ENCODE results near the gene MYL11. TPM values are rescaled to one million over a fixed set of nuclear protein-coding genes. Genes with fewer than 3 reads are reported as not detected.

Gene MYL11
- total RNA-seq, 5 donors from 2014 or later (not counting 1 experiment from before 2014, with no cell fraction given): 0.91 to 1.3 (median 1.1) TPM; not detected in 2

- POLR2A ChIA-PET: interaction anchor here in 1 of 2 donors (0.5 to 1.7 kb wide), 3 partner anchors 11 to 31 kb away, joined by 4 to 5 read pairs (median 4); partner anchors contain the start of gene SEPTIN1
- peaks cover 4 to 6% of the 10 kb centered on the region in 2 donors for H3K36me3 ChIP-seq (ENCODE audit: control insufficient read depth in 2 of 2, extremely low read depth in 1 of 2, insufficient read depth in 1 of 2, low read length in 1 of 2)
- H3K27ac Mint-ChIP-seq: peak overlapping the region; percentile 93 to 95
- no peaks in the 10 kb centered on the region for H3K36me3 Mint-ChIP-seq
- CTCF ChIA-PET: interaction anchor here (0.5 to 1.9 kb wide), 4 partner anchors 10 to 46 kb away, joined by 3 to 32 read pairs (median 15); partner anchors contain the start of genes SEPTIN1 (in 1 of the 2) and ZNF771 (in 1 of the 2)
- H3K27me3 ChIP-seq (replicated peaks in 1 of 2; ENCODE audit: control insufficient read depth in 2 of 2, extremely low read depth in 1 of 2, insufficient read depth in 2 of 2, low read length in 1 of 2): no peaks in the 10 kb centered on the region
- H3K27ac ChIP-seq (ENCODE audit: low read length): peak overlapping the region; percentile 73
- H3K4me3 ChIP-seq (ENCODE audit: control insufficient read depth in 1 of 2, extremely low read depth in 1 of 2, low read length in 1 of 2): no peak overlapping the region
- WGBS (ENCODE audit: insufficient coverage): 75% methylated on average over 4 of the region's 6 CpGs
- H3K27me3 Mint-ChIP-seq: no peaks in the 10 kb centered on the region
- DNase-seq: no peak
- H3K9me3 Mint-ChIP-seq: no peaks in the 10 kb centered on the region
- H3K4me3 Mint-ChIP-seq: peak overlapping the region; percentile 79 to 83 (median 80)
- H3K9me3 ChIP-seq: no peaks in the 10 kb centered on the region
- H3K4me1 ChIP-seq (ENCODE audit: control insufficient read depth in 1 of 2, extremely low read depth in 1 of 2, insufficient read depth in 2 of 2, low read length in 2 of 2): peaks cover 23 to 51% of the 10 kb centered on the region in 2 experiments
- no peak for ATAC-seq (replicated peaks in 1 of 4)
- H3K4me1 Mint-ChIP-seq: peaks cover 38 to 45% (median 43%) of the 10 kb centered on the region in 3 donors
Observed at GRCh38 chr16:30372038-30372712, 2.4 kb upstream of the MYL11 start.

DNA sequence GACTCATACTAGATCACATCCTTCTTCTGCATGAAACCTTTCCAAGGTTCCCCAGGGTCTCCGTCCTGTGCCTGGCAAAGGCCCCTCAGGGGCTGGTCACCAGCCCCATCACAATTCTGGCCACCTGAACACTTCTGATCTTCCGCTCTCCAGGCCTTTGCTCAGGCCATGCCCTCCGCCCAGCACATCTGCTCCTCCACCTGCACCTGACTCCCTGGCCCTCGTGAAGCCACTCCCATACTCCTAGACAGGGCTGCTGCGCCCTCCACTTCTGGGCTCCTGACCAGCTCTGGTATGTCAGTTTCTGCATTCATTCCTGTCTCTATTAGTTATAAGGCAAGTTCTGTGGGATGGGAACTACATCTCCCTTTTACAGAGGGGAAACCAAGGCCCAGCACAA is 1.9 kb upstream of the MYL11 start:
- H3K36me3 ChIP-seq (ENCODE audit: control insufficient read depth in 2 of 2, extremely low read depth in 1 of 2, insufficient read depth in 1 of 2, low read length in 1 of 2): peaks cover 2 to 4% of the 10 kb centered on the region in 2 donors
- no peaks in the 10 kb centered on the region for H3K27me3 ChIP-seq (replicated peaks in 1 of 2; ENCODE audit: control insufficient read depth in 2 of 2, extremely low read depth in 1 of 2, insufficient read depth in 2 of 2, low read length in 1 of 2)
- peaks cover 20 to 51% of the 10 kb centered on the region in 2 experiments for H3K4me1 ChIP-seq (ENCODE audit: control insufficient read depth in 1 of 2, extremely low read depth in 1 of 2, insufficient read depth in 2 of 2, low read length in 2 of 2)
- no peaks in the 10 kb centered on the region for H3K9me3 ChIP-seq
- Mint-ChIP-seq H3K27me3 (no peaks in the 10 kb centered on the region), H3K4me1 (peaks cover 38 to 45% (median 43%) of the 10 kb centered on the region in 3 donors), H3K4me3 (peak overlapping the region in 2 of 3 donors; percentile 43 to 45), H3K9me3 (no peaks in the 10 kb centered on the region), H3K27ac (peak overlapping the region; percentile 87 to 93), H3K36me3 (no peaks in the 10 kb centered on the region)
- peak overlapping the region; percentile 73 for H3K27ac ChIP-seq (ENCODE audit: low read length)
- ATAC-seq (replicated peaks in 1 of 4) (no peak), DNase-seq (no peak)
- H3K4me3 ChIP-seq (ENCODE audit: control insufficient read depth in 1 of 2, extremely low read depth in 1 of 2, low read length in 1 of 2): no peak overlapping the region
- WGBS (ENCODE audit: insufficient coverage): 92% methylated on average over 4 of the region's 5 CpGs
- ChIA-PET POLR2A (no interaction called here), CTCF (no interaction called here)

DNA sequence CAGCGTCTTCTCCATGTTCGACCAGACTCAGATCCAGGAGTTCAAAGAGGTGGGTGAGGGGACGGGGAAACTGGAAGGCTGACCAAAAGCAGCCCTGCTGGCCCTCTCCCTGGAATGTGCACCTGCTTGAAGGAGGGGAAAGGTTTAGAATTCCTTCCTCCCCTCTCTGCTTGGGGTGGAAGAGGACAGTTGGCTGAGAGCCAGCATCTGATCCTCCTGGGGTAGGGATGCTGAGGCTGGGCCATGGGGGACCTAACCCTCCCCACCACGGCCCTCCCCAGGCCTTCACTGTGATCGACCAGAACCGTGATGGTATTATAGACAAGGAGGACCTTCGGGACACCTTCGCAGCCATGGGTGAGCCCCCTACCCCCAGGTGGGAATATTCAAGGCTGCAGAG is 1.3 kb downstream of the MYL11 start:
- no peaks in the 10 kb centered on the region for H3K27me3 Mint-ChIP-seq
- no peak for DNase-seq
- no peak for ATAC-seq (replicated peaks in 1 of 4)
- ChIA-PET POLR2A (interaction anchor here in 1 of 2 donors (0.6 kb wide), 1 partner anchor 47 kb away, joined by 3 read pairs; no protein-coding TSS in a partner anchor), CTCF (interaction anchor here in 1 of 2 donors (0.6 kb wide), 1 partner anchor 74 kb away, joined by 3 read pairs; no protein-coding TSS in a partner anchor)
- H3K9me3 Mint-ChIP-seq: no peaks in the 10 kb centered on the region
- H3K27ac Mint-ChIP-seq: peak overlapping the region; percentile 55 to 78
- H3K27ac ChIP-seq (ENCODE audit: low read length): peak overlapping the region; percentile 99
- H3K4me1 Mint-ChIP-seq: peaks cover 52 to 54% (median 53%) of the 10 kb centered on the region in 3 donors
- H3K27me3 ChIP-seq (replicated peaks in 1 of 2; ENCODE audit: control insufficient read depth in 2 of 2, extremely low read depth in 1 of 2, insufficient read depth in 2 of 2, low read length in 1 of 2): no peaks in the 10 kb centered on the region
- no peak overlapping the region for H3K4me3 ChIP-seq (ENCODE audit: control insufficient read depth in 1 of 2, extremely low read depth in 1 of 2, low read length in 1 of 2)
- H3K36me3 ChIP-seq (ENCODE audit: control insufficient read depth in 2 of 2, extremely low read depth in 1 of 2, insufficient read depth in 1 of 2, low read length in 1 of 2): peaks cover 0 to 14% of the 10 kb centered on the region in 2 donors
- H3K4me1 ChIP-seq (ENCODE audit: control insufficient read depth in 1 of 2, extremely low read depth in 1 of 2, insufficient read depth in 2 of 2, low read length in 2 of 2): peaks cover 12 to 60% of the 10 kb centered on the region in 2 experiments
- 97% methylated on average over 5 of the region's 8 CpGs for WGBS (ENCODE audit: insufficient coverage)
- no peak overlapping the region for H3K4me3 Mint-ChIP-seq
- peaks cover 8% of the 10 kb centered on the region for H3K36me3 Mint-ChIP-seq
- no peaks in the 10 kb centered on the region for H3K9me3 ChIP-seq

- WGBS (ENCODE audit: insufficient coverage): 100% methylated on average over 3 of the region's 8 CpGs
- H3K4me3 Mint-ChIP-seq: peak overlapping the region in 1 of 3 donors; percentile 100
- no peak overlapping the region for H3K4me3 ChIP-seq (ENCODE audit: control insufficient read depth in 1 of 2, extremely low read depth in 1 of 2, low read length in 1 of 2)
- ATAC-seq (replicated peaks in 1 of 4) (no peak), DNase-seq (no peak)
- H3K4me1 Mint-ChIP-seq: peaks cover 52 to 54% (median 54%) of the 10 kb centered on the region in 3 donors
- POLR2A ChIA-PET: interaction anchor here in 1 of 2 donors (0.6 kb wide), 1 partner anchor 22 kb away, joined by 3 read pairs; no protein-coding TSS in a partner anchor
- peak overlapping the region; percentile 99 for H3K27ac ChIP-seq (ENCODE audit: low read length)
- H3K27ac Mint-ChIP-seq: peak overlapping the region; percentile 78 to 100
- H3K36me3 Mint-ChIP-seq: peaks cover 8% of the 10 kb centered on the region
- peaks cover 0 to 19% of the 10 kb centered on the region in 2 donors for H3K36me3 ChIP-seq (ENCODE audit: control insufficient read depth in 2 of 2, extremely low read depth in 1 of 2, insufficient read depth in 1 of 2, low read length in 1 of 2)
- H3K9me3 ChIP-seq: no peaks in the 10 kb centered on the region
- no peaks in the 10 kb centered on the region for H3K27me3 ChIP-seq (replicated peaks in 1 of 2; ENCODE audit: control insufficient read depth in 2 of 2, extremely low read depth in 1 of 2, insufficient read depth in 2 of 2, low read length in 1 of 2)
- CTCF ChIA-PET: interaction anchor here in 1 of 2 donors (0.6 kb wide), 1 partner anchor 73 kb away, joined by 3 read pairs; no protein-coding TSS in a partner anchor
- H3K27me3 Mint-ChIP-seq: no peaks in the 10 kb centered on the region
- H3K4me1 ChIP-seq (ENCODE audit: control insufficient read depth in 1 of 2, extremely low read depth in 1 of 2, insufficient read depth in 2 of 2, low read length in 2 of 2): peaks cover 13 to 61% of the 10 kb centered on the region in 2 experiments
- no peaks in the 10 kb centered on the region for H3K9me3 Mint-ChIP-seq
Observed at GRCh38 chr16:30376461-30376902, 1.9 kb downstream of the MYL11 start.

DNA sequence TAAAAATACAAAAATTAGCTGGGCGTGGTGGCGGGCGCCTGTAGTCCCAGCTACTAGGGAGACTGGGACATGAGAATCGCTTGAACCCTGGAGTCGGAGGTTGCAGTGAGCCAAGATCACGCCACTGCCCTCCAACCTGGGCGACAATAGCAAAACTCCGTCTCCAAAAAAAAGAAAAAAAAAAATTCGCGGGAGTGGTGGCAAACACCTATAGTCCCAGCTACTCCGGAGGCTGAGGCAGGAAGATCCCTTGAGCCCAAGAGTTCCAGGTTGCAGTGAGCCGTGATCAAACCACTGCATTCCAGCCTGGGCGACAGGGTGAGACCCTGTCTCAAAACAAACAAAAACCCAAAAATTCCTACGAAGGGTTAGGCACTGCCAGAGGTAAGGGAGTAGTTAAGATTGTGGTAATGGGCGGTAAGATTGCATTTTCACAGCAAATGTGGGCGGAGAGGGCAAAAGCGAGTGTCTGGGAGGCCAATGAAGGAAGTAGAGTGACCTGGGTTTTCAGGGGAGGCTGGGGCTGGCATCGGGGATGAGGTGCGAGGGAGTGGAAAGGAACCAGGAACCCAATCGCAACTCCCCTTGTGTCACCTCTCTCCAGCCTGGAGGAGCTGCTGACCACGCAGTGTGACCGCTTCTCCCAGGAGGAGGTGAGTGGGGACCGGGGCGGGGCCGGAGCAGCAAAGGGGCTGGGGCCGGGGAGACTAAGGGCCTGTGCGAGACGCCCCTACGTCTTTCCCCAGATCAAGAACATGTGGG is 2.6 kb downstream of the MYL11 start:
- WGBS (ENCODE audit: insufficient coverage): 38% methylated on average over 21 of the region's 29 CpGs
- Mint-ChIP-seq H3K4me1 (peaks cover 50 to 54% (median 51%) of the 10 kb centered on the region in 3 donors), H3K9me3 (no peaks in the 10 kb centered on the region)

More for the DNA sequence above, 2.6 kb downstream of the MYL11 start:
- ChIA-PET CTCF (interaction anchor here in 1 of 2 donors (0.6 to 1.1 kb wide), 3 partner anchors 8 to 53 kb away, joined by 5 to 10 read pairs (median 6); partner anchors contain the start of gene DCTPP1), POLR2A (interaction anchor here (0.6 to 0.9 kb wide), 7 partner anchors 12 to 1531 kb away, joined by 3 to 19 read pairs (median 5); partner anchors contain the start of gene TUFM (in 1 of the 2))
- H3K27me3 ChIP-seq (replicated peaks in 1 of 2; ENCODE audit: control insufficient read depth in 2 of 2, extremely low read depth in 1 of 2, insufficient read depth in 2 of 2, low read length in 1 of 2): no peaks in the 10 kb centered on the region
- H3K4me1 ChIP-seq (ENCODE audit: control insufficient read depth in 1 of 2, extremely low read depth in 1 of 2, insufficient read depth in 2 of 2, low read length in 2 of 2): peaks cover 18 to 61% of the 10 kb centered on the region in 2 experiments
- Mint-ChIP-seq H3K4me3 (peak overlapping the region; percentile 97 to 100 (median 99)), H3K36me3 (peaks cover 8% of the 10 kb centered on the region), H3K27ac (peak overlapping the region; percentile 99 to 100), H3K27me3 (no peaks in the 10 kb centered on the region)
- peaks cover 0 to 19% of the 10 kb centered on the region in 2 donors for H3K36me3 ChIP-seq (ENCODE audit: control insufficient read depth in 2 of 2, extremely low read depth in 1 of 2, insufficient read depth in 1 of 2, low read length in 1 of 2)
- peak overlapping the region; percentile 99 for H3K27ac ChIP-seq (ENCODE audit: low read length)
- H3K4me3 ChIP-seq (ENCODE audit: control insufficient read depth in 1 of 2, extremely low read depth in 1 of 2, low read length in 1 of 2): peak overlapping the region; percentile 42 to 90
- DNase-seq: peak in 1 of 35 experiments; percentile 31
- no peaks in the 10 kb centered on the region for H3K9me3 ChIP-seq
- no peak for ATAC-seq (replicated peaks in 1 of 4)

Data from T-cell (primary cell).